Breast epithelium (tissue), 4 donors: ENCODE measurements around the gene SNPH. TPM values are rescaled to one million over a fixed set of nuclear protein-coding genes. Genes with fewer than 3 reads are reported as not detected.
A peak's percentile ranks its signal among the peaks of the same experiment; 100 is the strongest.

Experiments used
- DNase-seq, 2 donors: peaks; one replicate each; pipeline ENCODE4 v3.0.0-alpha.2; 2019; ENCODE audit warnings: low spot score in 2 of 2
- H3K27ac ChIP-seq, 2 donors: fragments of 200-600 bp; sonication (generic) in 1 of 2; one replicate each; pipeline ENCODE4 v1.5.1; 2016 to 2019; ENCODE audit warnings: mild to moderate bottlenecking in 1 of 2
- H3K27me3 ChIP-seq, 2 donors: fragments of 200-600 bp; sonication (generic) in 1 of 2; one replicate each; pipeline versions ENCODE4 v1.5.1 to v1.6.0; 2017 to 2019; ENCODE audit warnings: control low read depth in 1 of 2, mild to moderate bottlenecking in 1 of 2
- H3K36me3 ChIP-seq: fragments of 200-600 bp; one replicate; pipeline ENCODE4 v1.5.1; 2019
- H3K4me1 ChIP-seq, 2 donors: fragments of 200-600 bp; sonication (generic); one replicate each; pipeline ENCODE4 v1.5.1; 2016 to 2019; ENCODE audit warnings: control low read depth in 1 of 2
- H3K4me3 ChIP-seq, 3 donors: fragments of 200-600 bp; sonication (generic); 1 replicate in 2 of 3; 2 replicates in 1 of 3; pipeline ENCODE4 v1.5.1; 2016 to 2019; ENCODE audit warnings: mild to moderate bottlenecking in 3 of 3, moderate library complexity in 2 of 3
- H3K9me3 ChIP-seq, 2 donors: fragments of 200-600 bp; sonication (generic) in 1 of 2; one replicate each; pipeline ENCODE4 v1.5.1; 2016 to 2019; ENCODE audit warnings: control low read depth in 1 of 2
- POLR2A ChIP-seq: fragments of 450-650 bp; IDR thresholded peaks from one replicate; pipeline ENCODE4 v1.6.1; 2016; ENCODE audit warnings: antibody characterized with exemption, mild to moderate bottlenecking, moderate library complexity
- POLR2AphosphoS5 ChIP-seq, 3 donors: sonication (generic); formaldehyde crosslinking; IDR thresholded peaks; one replicate each; pipeline ENCODE4 v1.6.1; 2017; ENCODE audit warnings: antibody characterized with exemption in 3 of 3
- intact Hi-C: fragments of 100-400 bp; cut with DNase I; formaldehyde crosslinking; loops from one replicate; pipeline ENCODE4 v1.15.1; 2023; ENCODE audit warnings: low total_unique reads
- total RNA-seq, 3 donors: library from RNA; depleted of rRNA; stranded (reverse); fragments of >200 nt; gene quantifications; one replicate each; pipeline ENCODE4 v1.1.0, GENCODE V29; 2016
- TF ChIP-seq, protein P1 (sequence below), 3 donors: fragments of 450-650 bp; IDR thresholded peaks; one replicate each; pipeline ENCODE4 v1.5.1; 2016 to 2017; ENCODE audit warnings: antibody characterized with exemption in 3 of 3, mild to moderate bottlenecking in 3 of 3, moderate library complexity in 3 of 3

Gene SNPH
- total RNA-seq, 3 donors from 2014 or later, result 2.3 to 4.0 (median 3.5) TPM

DNA sequence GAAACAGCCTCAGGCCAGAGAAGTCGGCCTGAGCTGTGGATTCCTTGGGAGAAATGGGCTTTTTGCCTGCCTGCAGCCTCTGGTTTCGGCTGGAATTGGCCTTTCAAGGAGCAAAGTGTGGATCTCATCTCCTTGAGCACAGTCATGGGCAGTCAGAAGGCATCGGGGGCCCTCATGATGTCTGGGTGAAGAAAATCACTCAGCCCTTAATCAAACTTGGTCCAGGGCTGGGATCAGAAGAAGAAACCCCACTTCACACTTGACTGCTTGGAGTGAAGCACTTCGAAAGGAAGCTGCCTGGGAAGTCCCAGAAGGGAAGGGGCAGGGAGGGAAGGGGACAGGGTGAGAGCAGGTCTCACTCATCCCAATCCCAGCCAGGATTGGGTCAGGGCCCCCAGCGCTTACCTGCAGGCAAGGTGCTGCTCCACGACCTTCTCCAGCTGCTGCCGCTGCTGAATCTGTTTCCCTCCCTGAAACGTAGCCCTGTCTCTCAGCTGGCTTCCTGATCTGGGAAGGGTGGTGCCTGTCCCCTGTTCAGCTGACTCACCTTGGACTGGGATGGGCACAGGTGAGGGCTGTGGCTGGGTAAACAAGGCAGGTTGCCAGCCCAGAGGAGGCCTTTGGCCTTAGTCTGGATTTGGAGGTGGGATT lies 62.7 kb downstream of the SNPH start, which contains the start of gene SDCBP2:
TSS of gene SDCBP2 (minus strand) at position 460 of the 651 bp plus-strand sequence. CDS start 8,723 bp downstream, outside the sequence.
- peak in 1 of 2 donors; percentile 71 for DNase-seq

DNA sequence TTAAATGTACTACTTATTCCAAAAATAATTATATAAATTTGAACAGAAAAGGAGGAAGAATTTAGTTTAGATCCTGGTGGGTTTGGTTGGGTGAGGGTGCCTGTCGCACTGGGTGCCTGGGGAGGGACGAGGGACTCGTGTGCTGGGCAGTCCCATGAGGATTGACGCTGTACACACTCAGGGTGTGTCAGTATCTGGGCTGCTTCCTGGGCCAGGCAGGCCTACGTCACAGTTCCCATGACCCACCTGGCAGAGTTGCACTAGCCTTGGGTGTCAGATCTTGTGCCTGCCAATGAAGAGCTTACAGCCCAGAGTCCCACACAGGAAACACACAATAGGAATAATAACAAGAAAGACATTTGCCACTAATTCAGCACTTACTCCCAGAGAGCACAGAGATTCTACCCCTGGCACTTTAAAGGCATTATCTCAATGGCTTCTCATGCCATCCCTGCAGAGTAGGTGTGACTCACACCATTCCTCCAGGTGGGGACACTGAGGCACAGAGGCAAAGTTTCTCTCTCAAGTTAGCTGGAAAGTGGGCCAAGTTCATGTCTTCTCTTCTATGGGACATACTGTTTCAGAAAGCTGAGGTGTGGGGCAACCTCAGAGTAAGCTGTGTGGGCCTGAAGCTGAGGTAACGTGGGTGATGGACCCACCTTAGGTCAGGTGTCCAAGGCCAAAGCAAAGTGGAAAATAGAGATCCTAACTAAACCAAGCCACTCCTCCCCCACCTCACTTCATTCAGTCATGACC lies 64.2 kb downstream of the SNPH start:
- intact Hi-C loops, result no loop called here
- TF ChIP-seq, protein P1, sequence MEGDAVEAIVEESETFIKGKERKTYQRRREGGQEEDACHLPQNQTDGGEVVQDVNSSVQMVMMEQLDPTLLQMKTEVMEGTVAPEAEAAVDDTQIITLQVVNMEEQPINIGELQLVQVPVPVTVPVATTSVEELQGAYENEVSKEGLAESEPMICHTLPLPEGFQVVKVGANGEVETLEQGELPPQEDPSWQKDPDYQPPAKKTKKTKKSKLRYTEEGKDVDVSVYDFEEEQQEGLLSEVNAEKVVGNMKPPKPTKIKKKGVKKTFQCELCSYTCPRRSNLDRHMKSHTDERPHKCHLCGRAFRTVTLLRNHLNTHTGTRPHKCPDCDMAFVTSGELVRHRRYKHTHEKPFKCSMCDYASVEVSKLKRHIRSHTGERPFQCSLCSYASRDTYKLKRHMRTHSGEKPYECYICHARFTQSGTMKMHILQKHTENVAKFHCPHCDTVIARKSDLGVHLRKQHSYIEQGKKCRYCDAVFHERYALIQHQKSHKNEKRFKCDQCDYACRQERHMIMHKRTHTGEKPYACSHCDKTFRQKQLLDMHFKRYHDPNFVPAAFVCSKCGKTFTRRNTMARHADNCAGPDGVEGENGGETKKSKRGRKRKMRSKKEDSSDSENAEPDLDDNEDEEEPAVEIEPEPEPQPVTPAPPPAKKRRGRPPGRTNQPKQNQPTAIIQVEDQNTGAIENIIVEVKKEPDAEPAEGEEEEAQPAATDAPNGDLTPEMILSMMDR (IDR thresholded peaks at IDR 0.05), result no peak
- peak in 2 of 3 donors; percentile 37 to 78 for TF ChIP-seq POLR2AphosphoS5 (IDR thresholded peaks at IDR 0.05)
- H3K27ac ChIP-seq, result peak overlapping the region; percentile 77 to 98

More for the DNA sequence above, 62.7 kb downstream of the SNPH start, which contains the start of gene SDCBP2:
- Histone ChIP-seq H3K27me3 (no peaks in the 10 kb centered on the region), H3K4me3 (peak within 1 kb of the TSS in 2 of 3 donors; percentile 13 to 35), H3K27ac (peak within 1 kb of the TSS; percentile 98 to 99), H3K4me1 (peaks cover 0 to 27% of the 10 kb centered on the region in 2 donors), H3K9me3 (no peaks in the 10 kb centered on the region), H3K36me3 (no peaks in the 10 kb centered on the region)
- no peak for TF ChIP-seq POLR2AphosphoS5 (IDR thresholded peaks at IDR 0.05)
- no peak for TF ChIP-seq POLR2A
- TF ChIP-seq, protein P1 (IDR thresholded peaks at IDR 0.05), result no peak
- intact Hi-C loops, result loop anchor here (5.0 kb wide), 1 partner anchor 63 kb away; the partner anchor contains the start of gene FKBP1A

GRCh38 chr20:1331101-1331500 lies 65.0 kb downstream of the SNPH start:
- Histone ChIP-seq H3K4me1 (peaks cover 0 to 26% of the 10 kb centered on the region in 2 donors), H3K27ac (peak overlapping the region; percentile 77 to 98)

More for the DNA sequence above, 64.2 kb downstream of the SNPH start:
- H3K36me3 ChIP-seq, result no peaks in the 10 kb centered on the region
- peak in 1 of 2 donors; percentile 77 for DNase-seq
- H3K4me1 ChIP-seq, result peaks cover 0 to 27% of the 10 kb centered on the region in 2 donors
- H3K4me3 ChIP-seq, result no peak overlapping the region
- H3K9me3 ChIP-seq, result no peaks in the 10 kb centered on the region
- H3K27me3 ChIP-seq, result no peaks in the 10 kb centered on the region

GRCh38 chr20:1331801-1332453 lies 65.8 kb downstream of the SNPH start:
- Histone ChIP-seq H3K4me1 (peaks cover 0 to 18% of the 10 kb centered on the region in 2 donors), H3K27me3 (no peaks in the 10 kb centered on the region), H3K4me3 (no peak overlapping the region), H3K9me3 (no peaks in the 10 kb centered on the region), H3K27ac (peak overlapping the region; percentile 77 to 98), H3K36me3 (no peaks in the 10 kb centered on the region)
- TF ChIP-seq, protein P1 (IDR thresholded peaks at IDR 0.05), result no peak
- TF ChIP-seq POLR2AphosphoS5 (IDR thresholded peaks at IDR 0.05) (no peak), POLR2A (no peak)
- DNase-seq, result peak in 1 of 2 donors; percentile 11
- intact Hi-C loops, result no loop called here

More at GRCh38 chr20:1331101-1331500, 65.0 kb downstream of the SNPH start:
- TF ChIP-seq, protein P1 (IDR thresholded peaks at IDR 0.05), result no peak
- TF ChIP-seq POLR2AphosphoS5 (IDR thresholded peaks at IDR 0.05), result no peak
- no peaks in the 10 kb centered on the region for H3K36me3 ChIP-seq
- peak in 1 of 2 donors; percentile 11 for DNase-seq
- no peak overlapping the region for H3K4me3 ChIP-seq
- no peaks in the 10 kb centered on the region for H3K27me3 ChIP-seq
- H3K9me3 ChIP-seq, result no peaks in the 10 kb centered on the region
- intact Hi-C loops, result no loop called here
